K562 (cell line): ENCODE data around the gene MAP1LC3B. TPM values are rescaled to one million over a fixed set of nuclear protein-coding genes. Genes with fewer than 3 reads are reported as not detected.

Experiments used
- ATAC-seq: fragments of 200-7000 bp; cut with Tn5 transposase; 3 replicates; pipeline ENCODE4 v1.9.1; 2020; ENCODE audit warnings: moderate library complexity
- BruUV-seq: library from RNA; stranded (reverse); fragments of 400-500 nt; replicated peaks from 2 replicates; lab custom pipeline; 2021; lab: Mats Ljungman, UMichigan
- CTCF ChIA-PET: fragments of 300-600 bp; formaldehyde crosslinking; extraction: SDS; loops from one replicate; lab custom pipeline; 2021; ENCODE audit warnings: low intra/inter-chr PET ratio; lab: Yijun Ruan, JAX
- POLR2A ChIA-PET: fragments of 300-600, 350-650 bp; sonication (Branson Sonifier 250); formaldehyde crosslinking; extraction: SDS; loops from one replicate; lab custom pipeline; 2021; ENCODE audit warnings: antibody characterized with exemption, inconsistent platforms; lab: Yijun Ruan, JAX
- DNase-seq, 4 experiments: peaks; one replicate each; pipeline versions ENCODE4 v3.0.0 to v3.0.0-alpha.2; 2011 to 2018; ENCODE audit warnings: low spot score in 3 of 4, mixed read lengths in 3 of 4; ENCODE audit errors: extremely low read depth in 1 of 4
- FAIRE-seq: peaks from 2 replicates; lab custom pipeline; 2011; peaks lifted over from hg19 to GRCh38; lab: Jason Lieb, UNC
- H2AFZ ChIP-seq: 2 replicates; pipeline ENCODE4 v1.6.0; 2011; ENCODE audit warnings: low read depth, low read length, control low read depth, inconsistent platforms
- H3K27ac ChIP-seq: fragments of 200-600 bp; 3 replicates; pipeline ENCODE4 v1.8.0; 2011; ENCODE audit warnings: low read depth, mild to moderate bottlenecking, control low read depth, inconsistent platforms, low read length, moderate library complexity, mixed read lengths; ENCODE audit errors: extremely low read depth
- H3K27me3 ChIP-seq, 2 experiments: fragments of 300-600 bp in 1 of 2; 2 replicates in 1 of 2; 3 replicates in 1 of 2; pipeline versions ENCODE4 v1.6.0 to v1.8.0; 2011; ENCODE audit warnings: inconsistent platforms in 2 of 2, low read length in 2 of 2, mild to moderate bottlenecking in 1 of 2, mixed read lengths in 1 of 2, moderate library complexity in 1 of 2; ENCODE audit not compliant: control insufficient read depth in 2 of 2, insufficient read depth in 2 of 2
- H3K36me3 ChIP-seq: fragments of 300-600 bp; 3 replicates; pipeline ENCODE4 v1.8.0; 2011; ENCODE audit warnings: mild to moderate bottlenecking, low read length, inconsistent platforms; ENCODE audit not compliant: control insufficient read depth, insufficient read depth
- H3K4me1 ChIP-seq, 2 experiments: fragments of 200-600 bp in 1 of 2; replicated peaks in 1 of 2; 2 replicates in 1 of 2; 3 replicates in 1 of 2; pipeline versions ENCODE4 v1.5.1 to v1.8.0; 2011; ENCODE audit warnings: inconsistent platforms in 2 of 2, low read length in 2 of 2, mild to moderate bottlenecking in 1 of 2, mixed read lengths in 1 of 2, moderate library complexity in 1 of 2; ENCODE audit not compliant: control insufficient read depth in 2 of 2, insufficient read depth in 2 of 2
- H3K4me2 ChIP-seq: 2 replicates; pipeline ENCODE4 v1.6.1; 2011; ENCODE audit warnings: low read length, control low read depth, inconsistent platforms, mixed read lengths; ENCODE audit not compliant: insufficient read depth
- H3K4me3 ChIP-seq: fragments of 200-600 bp; sonication (generic), shearing (Covaris generic); 2 replicates; pipeline ENCODE4 v1.5.1; 2016; ENCODE audit warnings: control low read depth, inconsistent platforms
- H3K79me2 ChIP-seq: fragments of 200-600 bp; 3 replicates; pipeline ENCODE4 v1.8.0; 2011; ENCODE audit warnings: low read length, inconsistent platforms; ENCODE audit not compliant: control insufficient read depth, insufficient read depth
- H3K9ac ChIP-seq, 2 experiments: 2 replicates each; pipeline versions ENCODE4 v1.6.0 to v1.6.1; 2011; ENCODE audit warnings: low read depth in 2 of 2, low read length in 2 of 2, control low read depth in 1 of 2, inconsistent platforms in 1 of 2, mild to moderate bottlenecking in 1 of 2, mixed read lengths in 1 of 2; ENCODE audit not compliant: insufficient read depth in 1 of 2
- H3K9me1 ChIP-seq: one replicate; pipeline ENCODE4 v1.6.0; 2011; ENCODE audit warnings: inconsistent platforms, mild to moderate bottlenecking, low read length, moderate library complexity; ENCODE audit not compliant: control insufficient read depth, insufficient read depth
- H3K9me3 ChIP-seq: replicated peaks from 2 replicates; pipeline ENCODE4 v1.5.1; 2011; ENCODE audit warnings: low read depth, low read length, inconsistent platforms; ENCODE audit not compliant: control insufficient read depth, insufficient read depth
- H4K20me1 ChIP-seq: replicated peaks from 2 replicates; pipeline ENCODE4 v1.6.1; 2011; ENCODE audit warnings: low read length, inconsistent platforms, mixed read lengths; ENCODE audit not compliant: control insufficient read depth, insufficient read depth
- BCL6 ChIP-seq: fragments of 250-450 bp; sonication (Bioruptor Pico); IDR thresholded peaks from 2 replicates; pipeline ENCODE4 v1.4.0; 2020
- NELFE ChIP-seq: IDR thresholded peaks from 2 replicates; pipeline ENCODE4 v1.6.1; 2011; ENCODE audit warnings: mild to moderate bottlenecking; ENCODE audit not compliant: insufficient read depth, insufficient read length
- SAFB2 ChIP-seq: fragments of 200-400 bp; formaldehyde crosslinking; IDR thresholded peaks from 2 replicates; pipeline ENCODE4 v1.6.1; 2018; ENCODE audit warnings: borderline replicate concordance, low read length, low read depth, moderate library complexity; ENCODE audit not compliant: severe bottlenecking
- ZNF407 ChIP-seq: fragments of 450-650 bp; IDR thresholded peaks from 2 replicates; pipeline ENCODE4 v1.6.1; 2016; ENCODE audit warnings: low read depth
- WGBS: fragments of 100-300 bp; shearing (Covaris generic); methylation state at CpG from one replicate; pipeline ENCODE4 v1.1.6; 2016; ENCODE audit warnings: low coverage, mixed read lengths; ENCODE audit not compliant: insufficient coverage; ENCODE audit errors: missing lambda C conversion rate; 5-methylcytosine and 5-hydroxymethylcytosine counted together
- in situ Hi-C: fragments of 300-500 bp; cut with MboI; formaldehyde crosslinking; loops from 4 replicates; pipeline ENCODE4 v1.15.0; 2018; ENCODE audit warnings: inconsistent platforms, mixed read lengths
- intact Hi-C: fragments of 100-400 bp; cut with micrococcal nuclease; formaldehyde crosslinking; loops from 2 replicates; pipeline ENCODE4 v1.14.2; 2022
- polyA plus RNA-seq, 8 experiments: library from polyadenylated mRNA; depleted of rRNA in 4 of 8; stranded (reverse) in 5 of 8; unstranded in 3 of 8; fragments of >200 nt; fragmentation: Nextera tagmentation in 2 of 8; fragmentation: Illumina TruSeq in 1 of 8; extraction: Ambion mirVana in 2 of 8; extraction: Trizol in 1 of 8; gene quantifications; 2 replicates each; pipeline versions ENCODE4 v1.2.1 to v1.2.3, GENCODE V29; 2011 to 2014; ENCODE audit warnings: inconsistent platforms in 1 of 8, missing spikeins in 1 of 8
- total RNA-seq, 7 experiments: library from RNA; depleted of rRNA in 6 of 7; stranded (reverse); fragments of >200 nt in 6 of 7; fragmentation: Illumina TruSeq in 2 of 7; extraction: Trizol in 2 of 7; gene quantifications; 2 replicates each; pipeline versions ENCODE4 v1.2.1 to v1.2.3, GENCODE V29; 2011 to 2021; ENCODE audit warnings: low replicate concordance in 1 of 7

MAP1LC3B gene
- total and polyA plus RNA-seq, 9 of the 15 experiments (the other 6 are each of a cell fraction or from before 2014, with no cell fraction given) = 16.0 to 81.5 (median 36.7) TPM

- no peaks in the 10 kb centered on the region for H3K9me3 ChIP-seq
- CTCF ChIA-PET = no interaction called here
- peaks cover 0 to 6% of the 10 kb centered on the region in 2 experiments; a peak in 1 of 5 replicates for H3K4me1 ChIP-seq
- POLR2A ChIA-PET = no interaction called here
- intact Hi-C loops (no loop called here), in situ Hi-C loops (no loop called here)
- H3K27me3 ChIP-seq = no peaks in the 10 kb centered on the region
- H3K4me3 ChIP-seq = no peak overlapping the region
- H3K27ac ChIP-seq = no peak overlapping the region
- BruUV-seq = no TSS peak
- WGBS = 87% methylated on average over 7 of the region's 7 CpGs
- ATAC-seq = no peak
- H3K36me3 ChIP-seq = peaks cover 19% of the 10 kb centered on the region; the same call in 1 of the 3 replicates
- no peaks in the 10 kb centered on the region for H3K9me1 ChIP-seq
- H3K4me2 ChIP-seq = no peak overlapping the region
- no peak for FAIRE-seq
- no peaks in the 10 kb centered on the region for H4K20me1 ChIP-seq
- TF ChIP-seq ZNF407 = no peak
- no peak for TF ChIP-seq SAFB2
- no peak for TF ChIP-seq BCL6 (CRISPR knock-in tag)
- TF ChIP-seq NELFE = no peak
- H3K79me2 ChIP-seq = no peaks in the 10 kb centered on the region
- no peak for DNase-seq
- H3K9ac ChIP-seq = no peak overlapping the region
- H2AFZ ChIP-seq = no peak overlapping the region
These were observed 53.4 kb downstream of the MAP1LC3B start for GRCh38 chr16:87445486-87445885.
